Transverse colon (tissue), 4 donors: ENCODE results near the gene TLE6. TPM values are rescaled to one million over a fixed set of nuclear protein-coding genes. Genes with fewer than 3 reads are reported as not detected.
A peak's percentile ranks its signal among the peaks of the same experiment; 100 is the strongest.

Experiments
- DNase-seq: peaks from one replicate; pipeline ENCODE4 v3.0.0-alpha.2; 2019
- H3K27ac ChIP-seq, 4 donors: fragments of 200-600 bp; sonication (generic); 2 replicates each; pipeline ENCODE4 v1.5.1; 2016 to 2018; ENCODE audit warnings: inconsistent platforms in 4 of 4
- H3K27me3 ChIP-seq: fragments of 200-600 bp; sonication (generic); 2 replicates; pipeline ENCODE4 v1.5.1; 2017; ENCODE audit warnings: inconsistent platforms
- H3K36me3 ChIP-seq, 4 donors: fragments of 200-600 bp; sonication (generic); 2 replicates each; pipeline ENCODE4 v1.5.1; 2017 to 2019; ENCODE audit warnings: inconsistent platforms in 4 of 4
- H3K4me1 ChIP-seq, 4 donors: fragments of 200-600 bp; sonication (generic); 2 replicates each; pipeline ENCODE4 v1.5.1; 2017 to 2020; ENCODE audit warnings: inconsistent platforms in 4 of 4
- H3K4me3 ChIP-seq, 4 donors: fragments of 200-600 bp; sonication (generic); 1 replicate in 1 of 4; 2 replicates in 3 of 4; pipeline versions ENCODE4 v1.5.1 to v1.6.1; 2017 to 2019; ENCODE audit warnings: inconsistent platforms in 4 of 4
- H3K9me3 ChIP-seq, 2 donors: fragments of 200-600 bp; sonication (generic); 2 replicates each; pipeline ENCODE4 v1.5.1; 2017 to 2019; ENCODE audit warnings: inconsistent platforms in 2 of 2
- EP300 ChIP-seq: sonication (generic); formaldehyde crosslinking; IDR thresholded peaks from one replicate; pipeline ENCODE4 v1.6.1; 2017; ENCODE audit warnings: antibody characterized with exemption, low read depth
- POLR2A ChIP-seq: fragments of 450-650 bp; IDR thresholded peaks from one replicate; pipeline ENCODE4 v1.6.1; 2016; ENCODE audit warnings: antibody characterized with exemption, mild to moderate bottlenecking, moderate library complexity
- POLR2AphosphoS5 ChIP-seq, 3 donors: sonication (generic); formaldehyde crosslinking; IDR thresholded peaks; one replicate each; pipeline ENCODE4 v1.6.1; 2016; ENCODE audit warnings: antibody characterized with exemption in 3 of 3
- WGBS, 2 donors: methylation state at CpG; one replicate each; pipeline ENCODE4 v1.1.5; 2018; ENCODE audit warnings: low coverage in 1 of 2; 5-methylcytosine and 5-hydroxymethylcytosine counted together
- in situ Hi-C, 4 donors: fragments of 200-750 bp; cut with MboI; loops; one replicate each; pipeline versions ENCODE4 v1.15.0 to v1.15.1; 2017; ENCODE audit warnings: low sequenced_read_pairs in 3 of 4, low pct_ligation_motif_present in 1 of 4, low pct_unique_long_range_greater_than_20kb in 1 of 4
- intact Hi-C: fragments of 100-400 bp; cut with DNase I; formaldehyde crosslinking; loops from one replicate; pipeline ENCODE4 v1.15.1; 2023; ENCODE audit warnings: low total_unique reads
- total RNA-seq, 4 donors: library from RNA; depleted of rRNA; stranded (reverse); fragments of >200 nt; gene quantifications; one replicate each; pipeline ENCODE4 v1.1.0, GENCODE V29; 2016
- TF ChIP-seq, protein P1 (sequence below), 5 experiments: fragments of 200-600 bp in 3 of 5; fragments of 450-650 bp in 2 of 5; sonication (generic) in 3 of 5; IDR thresholded peaks; 1 replicate in 2 of 5; 2 replicates in 3 of 5; pipeline ENCODE4 v1.5.1; 2016 to 2017; ENCODE audit warnings: antibody characterized with exemption in 5 of 5, inconsistent platforms in 3 of 5, mild to moderate bottlenecking in 2 of 5, moderate library complexity in 1 of 5

Gene TLE6
- total RNA-seq, 4 donors from 2014 or later = not detected

DNA sequence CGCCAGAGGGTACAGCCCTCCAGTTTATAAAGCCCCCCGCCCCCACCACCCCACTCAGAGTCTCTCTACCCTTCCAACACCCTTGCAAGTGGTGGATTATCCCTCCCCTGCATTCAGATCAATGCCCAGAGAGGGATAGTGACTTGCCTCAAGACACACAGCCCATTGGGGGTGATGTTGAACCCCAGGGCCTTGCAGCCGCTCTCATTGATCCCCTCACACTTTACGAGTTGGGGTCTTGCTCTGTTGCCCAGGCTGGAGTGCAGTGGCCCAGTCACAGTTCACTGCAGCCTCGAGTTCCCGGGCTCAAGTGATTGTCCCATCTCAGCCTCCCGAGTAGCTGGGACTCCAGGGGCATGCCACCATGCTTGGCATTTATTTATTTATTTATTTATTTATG, 40.6 kb downstream of the TLE6 start:
- TF ChIP-seq POLR2AphosphoS5 (IDR thresholded peaks at IDR 0.05) (no peak), POLR2A (no peak)
- in situ Hi-C loops (no loop called here), intact Hi-C loops (no loop called here)
- H3K36me3 ChIP-seq = no peaks in the 10 kb centered on the region
- no peaks in the 10 kb centered on the region for H3K4me1 ChIP-seq
- no peaks in the 10 kb centered on the region for H3K9me3 ChIP-seq
- WGBS, 2 donors = 87 to 96% methylated on average over 4 to 7 of the region's 7 CpGs
- DNase-seq = no peak
- H3K27ac ChIP-seq = no peak overlapping the region
- H3K4me3 ChIP-seq = no peak overlapping the region
- no peaks in the 10 kb centered on the region for H3K27me3 ChIP-seq

DNA sequence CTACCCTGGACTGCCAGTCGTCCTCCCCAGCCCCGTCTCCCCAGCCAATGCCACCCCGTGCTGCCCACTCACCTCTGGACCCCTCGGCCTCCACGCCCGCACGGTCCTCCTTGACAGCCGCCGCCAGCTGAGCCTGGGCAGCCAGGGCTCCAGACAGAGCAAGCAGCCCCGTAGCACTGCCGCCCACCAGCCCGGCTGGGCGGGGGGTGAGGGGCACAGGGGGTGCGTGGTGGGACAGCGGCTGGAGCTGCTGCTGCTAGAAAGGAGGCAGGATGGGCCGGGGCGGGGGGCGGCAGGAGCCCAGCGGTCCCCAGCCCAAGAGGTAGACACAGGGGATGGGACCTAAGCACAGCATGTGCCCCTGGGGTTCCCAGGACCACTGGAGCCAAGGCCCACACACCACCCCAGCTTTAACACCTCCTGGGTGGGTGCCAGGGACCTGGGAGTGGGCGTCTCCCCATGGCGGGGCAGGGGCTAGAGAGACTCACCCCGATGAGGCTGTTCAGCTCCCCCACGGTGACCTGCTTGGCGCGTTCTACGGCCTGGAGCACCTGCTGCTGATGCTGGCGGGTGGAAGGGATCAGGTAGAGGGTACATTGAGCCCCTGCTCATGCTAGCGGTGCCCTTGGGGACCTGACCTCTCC, 42.0 kb downstream of the TLE6 start:
- in situ Hi-C loops = no loop called here
- no peak for TF ChIP-seq EP300
- TF ChIP-seq, protein P1, sequence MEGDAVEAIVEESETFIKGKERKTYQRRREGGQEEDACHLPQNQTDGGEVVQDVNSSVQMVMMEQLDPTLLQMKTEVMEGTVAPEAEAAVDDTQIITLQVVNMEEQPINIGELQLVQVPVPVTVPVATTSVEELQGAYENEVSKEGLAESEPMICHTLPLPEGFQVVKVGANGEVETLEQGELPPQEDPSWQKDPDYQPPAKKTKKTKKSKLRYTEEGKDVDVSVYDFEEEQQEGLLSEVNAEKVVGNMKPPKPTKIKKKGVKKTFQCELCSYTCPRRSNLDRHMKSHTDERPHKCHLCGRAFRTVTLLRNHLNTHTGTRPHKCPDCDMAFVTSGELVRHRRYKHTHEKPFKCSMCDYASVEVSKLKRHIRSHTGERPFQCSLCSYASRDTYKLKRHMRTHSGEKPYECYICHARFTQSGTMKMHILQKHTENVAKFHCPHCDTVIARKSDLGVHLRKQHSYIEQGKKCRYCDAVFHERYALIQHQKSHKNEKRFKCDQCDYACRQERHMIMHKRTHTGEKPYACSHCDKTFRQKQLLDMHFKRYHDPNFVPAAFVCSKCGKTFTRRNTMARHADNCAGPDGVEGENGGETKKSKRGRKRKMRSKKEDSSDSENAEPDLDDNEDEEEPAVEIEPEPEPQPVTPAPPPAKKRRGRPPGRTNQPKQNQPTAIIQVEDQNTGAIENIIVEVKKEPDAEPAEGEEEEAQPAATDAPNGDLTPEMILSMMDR (IDR thresholded peaks at IDR 0.05) = no peak
- no peak for TF ChIP-seq POLR2AphosphoS5 (IDR thresholded peaks at IDR 0.05)
- TF ChIP-seq POLR2A = no peak
- whole genome bisulfite sequencing, 2 donors = 90% methylated on average over 28 of the region's 28 CpGs; no CpG with 5 or more reads in 1 of the 2 donors

DNA sequence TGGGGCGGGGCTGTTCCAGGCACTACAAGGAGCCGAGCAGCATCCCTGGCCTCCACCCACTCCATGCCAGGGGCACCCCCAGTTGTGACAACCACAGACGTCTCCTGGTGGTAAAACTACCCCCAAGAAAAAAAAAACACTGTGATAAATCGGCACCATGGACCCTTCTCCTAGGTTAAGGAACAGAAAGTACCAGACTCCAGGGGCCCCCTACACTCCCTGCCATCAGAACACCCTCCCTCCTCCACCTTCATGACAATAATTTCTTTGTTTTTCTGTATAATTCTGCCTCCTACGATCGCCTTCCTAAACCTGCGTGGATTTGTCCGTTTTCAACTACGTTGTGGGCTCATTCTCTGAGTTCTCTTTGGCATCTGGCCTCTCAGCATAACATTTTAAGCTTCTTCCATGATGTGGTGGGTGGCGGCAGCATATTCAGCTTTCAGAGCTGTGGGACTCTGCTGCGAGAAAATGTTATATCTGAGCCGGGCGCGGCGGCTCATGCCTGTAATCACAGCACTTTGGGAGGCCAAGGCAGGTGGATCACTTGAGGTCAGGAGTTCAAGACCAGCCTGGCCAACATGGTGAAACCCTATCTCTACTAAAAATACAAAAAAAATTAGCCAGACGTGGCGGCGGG, 43.1 kb downstream of the TLE6 start:
- in situ Hi-C loops (no loop called here), intact Hi-C loops (no loop called here)
- 72 to 83% methylated on average over 7 to 18 of the region's 18 CpGs for WGBS, 2 donors
- no peaks in the 10 kb centered on the region for H3K36me3 ChIP-seq
- H3K4me1 ChIP-seq = peaks cover 0 to 6% (median 2%) of the 10 kb centered on the region in 4 donors
- no peaks in the 10 kb centered on the region for H3K27me3 ChIP-seq
- no peaks in the 10 kb centered on the region for H3K9me3 ChIP-seq
- no peak for DNase-seq
- H3K4me3 ChIP-seq = no peak overlapping the region
- no peak for TF ChIP-seq POLR2AphosphoS5 (IDR thresholded peaks at IDR 0.05)
- H3K27ac ChIP-seq = no peak overlapping the region

More for the DNA sequence above, 42.0 kb downstream of the TLE6 start:
- H3K9me3 ChIP-seq = no peaks in the 10 kb centered on the region
- no peaks in the 10 kb centered on the region for H3K4me1 ChIP-seq
- H3K27me3 ChIP-seq = no peaks in the 10 kb centered on the region
- no peaks in the 10 kb centered on the region for H3K36me3 ChIP-seq
- DNase-seq = no peak
- intact Hi-C loops = no loop called here
- H3K4me3 ChIP-seq = no peak overlapping the region
- H3K27ac ChIP-seq = no peak overlapping the region

DNA sequence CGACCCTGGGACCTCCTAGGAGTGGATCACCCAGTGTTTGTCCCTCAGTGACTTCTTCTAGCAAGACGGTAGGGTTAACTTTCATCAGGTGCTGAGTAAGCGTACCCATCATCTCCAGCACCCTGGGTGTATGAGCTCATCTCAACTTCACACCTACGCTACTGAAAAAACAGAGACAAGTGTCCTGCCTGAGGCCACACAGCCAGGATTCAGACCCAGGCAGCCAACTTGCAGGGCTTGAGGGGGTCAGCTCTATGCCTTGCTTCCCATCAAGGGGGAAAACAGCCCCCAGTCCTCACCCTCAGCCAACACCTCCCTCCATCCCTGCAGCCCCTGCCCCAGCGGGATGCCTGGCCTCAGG, 47.1 kb downstream of the TLE6 start:
- H3K27ac ChIP-seq = peak overlapping the region in 3 of 4 donors; percentile 47 to 67 (median 60)
- H3K9me3 ChIP-seq = no peaks in the 10 kb centered on the region
- no peak for DNase-seq
- in situ Hi-C loops (no loop called here), intact Hi-C loops (no loop called here)
- H3K4me1 ChIP-seq = peaks cover 3 to 22% (median 14%) of the 10 kb centered on the region in 4 donors
- peak overlapping the region in 3 of 4 donors; percentile 4 to 15 (median 5) for H3K4me3 ChIP-seq
- H3K36me3 ChIP-seq = no peaks in the 10 kb centered on the region
- H3K27me3 ChIP-seq = peaks cover 4% of the 10 kb centered on the region
- 28% methylated on average over 5 of the region's 5 CpGs; no CpG with 5 or more reads in 1 of the 2 donors for WGBS, 2 donors
- TF ChIP-seq POLR2A = no peak
- TF ChIP-seq, protein P1 (IDR thresholded peaks at IDR 0.05) = no peak
- no peak for TF ChIP-seq POLR2AphosphoS5 (IDR thresholded peaks at IDR 0.05)
- TF ChIP-seq EP300 = no peak

DNA sequence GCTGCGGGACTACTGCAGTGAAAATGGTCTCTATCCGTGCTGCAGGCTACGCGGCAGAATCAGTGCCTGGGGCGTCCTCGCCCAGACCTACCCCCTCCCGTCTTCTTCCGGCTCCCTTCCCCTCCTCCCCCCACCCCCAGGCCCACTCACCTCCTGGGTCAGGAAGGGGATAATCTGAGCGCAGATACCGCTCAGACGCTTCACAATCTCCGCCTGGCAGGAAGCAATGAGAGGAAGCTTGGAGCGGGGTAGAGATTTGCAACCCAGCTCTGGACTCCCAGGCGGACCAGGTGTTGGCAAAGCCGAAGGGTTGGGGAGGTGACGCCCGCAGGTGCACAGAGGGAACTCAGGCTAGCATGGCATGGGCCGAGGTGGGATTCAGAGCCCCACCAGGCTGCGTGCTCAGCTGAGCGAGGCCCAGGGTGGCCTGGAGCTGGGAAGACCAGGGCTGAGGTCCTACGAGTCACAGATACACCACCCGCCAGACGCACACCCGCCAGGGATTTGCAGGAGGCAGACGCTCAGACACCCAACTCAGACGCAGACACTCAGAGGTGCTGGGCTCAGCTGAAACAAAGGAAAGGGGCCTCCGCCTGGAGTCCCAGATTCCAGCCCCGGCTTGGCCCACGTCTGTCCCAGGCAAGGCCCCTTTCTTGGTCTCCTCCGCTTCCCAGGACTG, 47.6 kb downstream of the TLE6 start:
- peak overlapping the region; percentile 47 to 67 (median 62) for H3K27ac ChIP-seq
- 42% methylated on average over 29 of the region's 30 CpGs; no CpG with 5 or more reads in 1 of the 2 donors for WGBS, 2 donors

More for the DNA sequence above, 47.6 kb downstream of the TLE6 start:
- Histone ChIP-seq H3K27me3 (peaks cover 4% of the 10 kb centered on the region), H3K4me1 (peaks cover 3 to 25% (median 17%) of the 10 kb centered on the region in 4 donors), H3K4me3 (peak overlapping the region in 3 of 4 donors; percentile 4 to 15 (median 5)), H3K36me3 (no peaks in the 10 kb centered on the region), H3K9me3 (no peaks in the 10 kb centered on the region)
- TF ChIP-seq POLR2AphosphoS5 (IDR thresholded peaks at IDR 0.05) (no peak), POLR2A (no peak), EP300 (no peak)
- TF ChIP-seq, protein P1 (IDR thresholded peaks at IDR 0.05) = no peak
- in situ Hi-C loops (no loop called here), intact Hi-C loops (no loop called here)
- DNase-seq = peak; percentile 41
